HepG2 (cell line): Measurements from ENCODE around the gene YPEL4. TPM values are rescaled to one million over a fixed set of nuclear protein-coding genes. Genes with fewer than 3 reads are reported as not detected.
A peak's percentile ranks its signal among the peaks of the same experiment; 100 is the strongest.

Experiments used
- CAMTA2 ChIP-seq: sonication (generic); formaldehyde crosslinking; IDR thresholded peaks from 2 replicates; pipeline ENCODE4 v1.4.0; 2020; ENCODE audit warnings: mild to moderate bottlenecking, missing genetic modification reagents, borderline replicate concordance
- GABPA ChIP-seq, 2 experiments: IDR thresholded peaks; 2 replicates each; pipeline ENCODE4 v1.6.1; 2011 to 2016; ENCODE audit warnings: low read depth in 2 of 2, low read length in 1 of 2, missing biosample characterization in 1 of 2, missing genetic modification characterization in 1 of 2
- NR2C2 ChIP-seq: sonication (generic); formaldehyde crosslinking; IDR thresholded peaks from 2 replicates; pipeline ENCODE4 v1.4.0; 2020; ENCODE audit warnings: missing genetic modification reagents, mild to moderate bottlenecking, moderate library complexity, borderline replicate concordance
- SIX4 ChIP-seq: sonication (generic); formaldehyde crosslinking; IDR thresholded peaks from 2 replicates; pipeline ENCODE4 v1.4.0; 2020; ENCODE audit warnings: missing genetic modification reagents
- SMAD1 ChIP-seq: sonication (generic); formaldehyde crosslinking; IDR thresholded peaks from 2 replicates; pipeline ENCODE4 v1.4.0; 2020; ENCODE audit warnings: missing genetic modification reagents, low read depth, mild to moderate bottlenecking, borderline replicate concordance
- SRSF1 ChIP-seq: fragments of 200-400 bp; formaldehyde crosslinking; optimal IDR thresholded peaks from 2 replicates; pipeline ENCODE3; 2017; ENCODE audit warnings: mild to moderate bottlenecking, low read depth, low read length, moderate library complexity
- ZBED4 ChIP-seq: sonication (generic); formaldehyde crosslinking; IDR thresholded peaks from 2 replicates; pipeline ENCODE4 v1.4.0; 2020; ENCODE audit warnings: missing genetic modification reagents, borderline replicate concordance
- ZBTB40 ChIP-seq, 2 experiments: fragments of 450-650 bp in 1 of 2; sonication (generic) in 1 of 2; formaldehyde crosslinking in 1 of 2; IDR thresholded peaks; 2 replicates each; pipeline versions ENCODE4 v1.6.1 to v1.8.0; 2016 to 2022; ENCODE audit warnings: antibody characterized with exemption in 1 of 2, mild to moderate bottlenecking in 1 of 2, missing genetic modification reagents in 1 of 2
- ZNF7 ChIP-seq: IDR thresholded peaks from 2 replicates; pipeline ENCODE4 v1.6.1; 2016; ENCODE audit warnings: missing biosample characterization, missing genetic modification reagents
- polyA plus RNA-seq, 8 experiments: library from polyadenylated mRNA; depleted of rRNA in 3 of 8; stranded (reverse) in 7 of 8; unstranded in 1 of 8; fragments of >200 nt; fragmentation: Illumina TruSeq in 4 of 8; extraction: Trizol in 4 of 8; gene quantifications; 2 replicates each; pipeline versions ENCODE4 v1.2.1 to v1.2.3, GENCODE V29; 2011 to 2016; ENCODE audit warnings: low read depth in 4 of 8, missing spikeins in 1 of 8, mixed read lengths in 1 of 8; ENCODE audit not compliant: insufficient read depth in 1 of 8
- total RNA-seq, 5 experiments: library from RNA; depleted of rRNA; stranded (reverse); fragments of >200 nt; fragmentation: Illumina TruSeq; extraction: Trizol; gene quantifications; 2 replicates each; pipeline ENCODE4 v1.2.3, GENCODE V29; 2016; ENCODE audit warnings: low read depth in 1 of 5
- TF ChIP-seq, protein P1 (sequence below): sonication (generic); formaldehyde crosslinking; IDR thresholded peaks from 2 replicates; pipeline ENCODE4 v1.5.0; 2020; ENCODE audit warnings: missing genetic modification reagents

The YPEL4 gene
- total and polyA plus RNA-seq, 2 of the 13 experiments (the other 11 are each of a cell fraction or from before 2014, with no cell fraction given), result 0.04 TPM; not detected in 1

DNA sequence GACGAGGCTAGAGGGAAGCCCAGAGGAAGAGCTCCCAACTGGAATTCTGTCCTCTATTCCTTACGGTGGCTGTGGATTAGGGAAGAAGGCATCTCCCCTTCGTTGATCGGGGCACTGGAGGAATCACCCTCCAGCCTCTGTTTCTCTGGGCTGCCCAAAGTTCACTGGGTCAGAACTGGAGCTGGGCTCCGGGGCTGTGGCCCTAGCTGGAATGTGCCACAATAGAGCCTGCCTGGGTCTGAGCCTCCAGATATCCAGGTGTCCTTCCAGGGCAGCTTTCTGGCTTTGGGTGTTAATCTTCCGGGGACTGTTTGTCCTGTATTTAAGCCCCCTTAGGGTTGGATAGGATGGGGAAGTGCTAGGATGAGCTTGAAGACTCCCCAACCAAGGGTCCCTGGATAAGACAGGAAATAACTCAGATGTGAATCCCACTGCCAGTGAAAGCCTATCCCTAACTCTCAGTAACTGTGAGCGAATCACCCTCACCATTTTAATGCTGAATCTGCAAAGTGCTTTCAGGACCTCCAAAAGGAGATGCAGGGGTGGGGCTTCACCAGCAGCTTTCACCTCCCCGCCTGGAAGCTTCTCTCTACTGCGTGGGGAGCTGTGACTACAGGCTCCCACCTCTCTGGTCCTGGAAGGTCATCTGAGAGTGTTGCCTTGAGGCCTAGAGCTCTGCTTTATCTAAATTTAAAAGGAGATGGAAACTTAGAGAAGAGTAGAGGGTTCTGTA lies 9.5 kb downstream of the YPEL4 start (continued):
- no peak for TF ChIP-seq SMAD1
- TF ChIP-seq ZBTB40 (IDR thresholded peaks at IDR 0.05), result no peak
- peak; percentile 3; the same call in 1 of the 2 replicates for TF ChIP-seq ZBTB40 (CRISPR knock-in tag; IDR thresholded peaks at IDR 0.05)
- no peak for TF ChIP-seq GABPA (IDR thresholded peaks at IDR 0.05; ENCODE audit: low read depth, low read length)
- TF ChIP-seq GABPA (CRISPR knock-in tag; IDR thresholded peaks at IDR 0.05; ENCODE audit: low read depth), result no peak
- TF ChIP-seq SIX4, result no peak
- TF ChIP-seq, protein P1, sequence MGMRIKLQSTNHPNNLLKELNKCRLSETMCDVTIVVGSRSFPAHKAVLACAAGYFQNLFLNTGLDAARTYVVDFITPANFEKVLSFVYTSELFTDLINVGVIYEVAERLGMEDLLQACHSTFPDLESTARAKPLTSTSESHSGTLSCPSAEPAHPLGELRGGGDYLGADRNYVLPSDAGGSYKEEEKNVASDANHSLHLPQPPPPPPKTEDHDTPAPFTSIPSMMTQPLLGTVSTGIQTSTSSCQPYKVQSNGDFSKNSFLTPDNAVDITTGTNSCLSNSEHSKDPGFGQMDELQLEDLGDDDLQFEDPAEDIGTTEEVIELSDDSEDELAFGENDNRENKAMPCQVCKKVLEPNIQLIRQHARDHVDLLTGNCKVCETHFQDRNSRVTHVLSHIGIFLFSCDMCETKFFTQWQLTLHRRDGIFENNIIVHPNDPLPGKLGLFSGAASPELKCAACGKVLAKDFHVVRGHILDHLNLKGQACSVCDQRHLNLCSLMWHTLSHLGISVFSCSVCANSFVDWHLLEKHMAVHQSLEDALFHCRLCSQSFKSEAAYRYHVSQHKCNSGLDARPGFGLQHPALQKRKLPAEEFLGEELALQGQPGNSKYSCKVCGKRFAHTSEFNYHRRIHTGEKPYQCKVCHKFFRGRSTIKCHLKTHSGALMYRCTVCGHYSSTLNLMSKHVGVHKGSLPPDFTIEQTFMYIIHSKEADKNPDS, result no peak
- no peak for TF ChIP-seq NR2C2
- no peak for TF ChIP-seq ZNF7
- TF ChIP-seq CAMTA2 (CRISPR knock-in tag), result no peak
- no peak for TF ChIP-seq SRSF1
- TF ChIP-seq ZBED4 (CRISPR knock-in tag), result peak; percentile 75
